ENCODE results near the gene OTOA.

DNA sequence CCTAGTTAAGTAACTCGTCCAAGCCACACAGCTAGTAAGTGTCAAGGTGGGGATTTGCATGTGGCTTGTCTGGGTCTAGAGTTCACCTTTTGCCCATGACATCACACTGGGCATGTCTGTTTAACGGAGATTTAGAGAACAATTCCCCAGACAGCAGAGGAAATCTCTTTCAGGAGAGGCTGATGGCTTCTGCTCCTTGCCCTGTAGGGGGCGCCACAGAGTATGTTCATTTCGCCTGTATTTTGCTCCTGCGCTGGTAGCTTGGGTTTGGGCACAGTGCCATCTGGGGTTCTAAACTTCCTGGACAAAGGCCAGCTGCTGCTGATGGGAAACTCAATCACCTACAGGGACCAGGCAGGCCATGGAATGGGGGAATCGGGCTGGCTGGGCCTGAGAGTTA, 20.4 kb downstream of the OTOA start:
- TF ChIP-seq, protein P1, sequence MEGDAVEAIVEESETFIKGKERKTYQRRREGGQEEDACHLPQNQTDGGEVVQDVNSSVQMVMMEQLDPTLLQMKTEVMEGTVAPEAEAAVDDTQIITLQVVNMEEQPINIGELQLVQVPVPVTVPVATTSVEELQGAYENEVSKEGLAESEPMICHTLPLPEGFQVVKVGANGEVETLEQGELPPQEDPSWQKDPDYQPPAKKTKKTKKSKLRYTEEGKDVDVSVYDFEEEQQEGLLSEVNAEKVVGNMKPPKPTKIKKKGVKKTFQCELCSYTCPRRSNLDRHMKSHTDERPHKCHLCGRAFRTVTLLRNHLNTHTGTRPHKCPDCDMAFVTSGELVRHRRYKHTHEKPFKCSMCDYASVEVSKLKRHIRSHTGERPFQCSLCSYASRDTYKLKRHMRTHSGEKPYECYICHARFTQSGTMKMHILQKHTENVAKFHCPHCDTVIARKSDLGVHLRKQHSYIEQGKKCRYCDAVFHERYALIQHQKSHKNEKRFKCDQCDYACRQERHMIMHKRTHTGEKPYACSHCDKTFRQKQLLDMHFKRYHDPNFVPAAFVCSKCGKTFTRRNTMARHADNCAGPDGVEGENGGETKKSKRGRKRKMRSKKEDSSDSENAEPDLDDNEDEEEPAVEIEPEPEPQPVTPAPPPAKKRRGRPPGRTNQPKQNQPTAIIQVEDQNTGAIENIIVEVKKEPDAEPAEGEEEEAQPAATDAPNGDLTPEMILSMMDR (IDR thresholded peaks at IDR 0.05): no peak
- TF ChIP-seq POLR2AphosphoS5 (IDR thresholded peaks at IDR 0.05) (no peak), POLR2A (IDR thresholded peaks at IDR 0.05) (no peak)
